ENCODE results near the gene HIBCH.
"Not testable (repeated sequence)": the region's sequence is repeated elsewhere in the genome, so short reads cannot be mapped to it uniquely, and the experiment has no call there.

- not testable (repeated sequence) for TF ChIP-seq CTCF (IDR thresholded peaks at IDR 0.05; ENCODE audit: extremely low read depth in 1 of 2, insufficient read depth in 1 of 2, low read depth in 1 of 2, low read length in 2 of 2); POLR2AphosphoS5 (IDR thresholded peaks at IDR 0.05; ENCODE audit: insufficient read depth, low read depth, low read length); EZH2 (IDR thresholded peaks at IDR 0.05; ENCODE audit: borderline replicate concordance, low read depth, low read length, severe bottlenecking)
Observed at GRCh38 chr2:190297880-190298279, 21.7 kb downstream of the HIBCH start.
